ENCODE measurements around the gene LCN15. TPM values are rescaled to one million over a fixed set of nuclear protein-coding genes. Genes with fewer than 3 reads are reported as not detected.

LCN15 gene
- total RNA-seq, 6 experiments from 2014 or later = not detected

GRCh38 chr9:136720898-136721338 lies 43.4 kb downstream of the LCN15 start:
- WGBS (ENCODE audit: insufficient coverage, low coverage, low lambda C conversion rate, missing lambda C conversion rate) = 60% methylated on average over 1 of the region's 11 CpGs
- TF ChIP-seq POLR2A (IDR thresholded peaks at IDR 0.05) (no peak), CTCF (IDR thresholded peaks at IDR 0.05) (no peak)
- H3K36me3 ChIP-seq = peaks cover 0 to 36% (median 22%) of the 10 kb centered on the region in 4 donors
- no peak overlapping the region for H3K27ac ChIP-seq
- DNase-seq = no peak
- no peaks in the 10 kb centered on the region for H3K9me3 ChIP-seq
- H3K27me3 ChIP-seq = no peaks in the 10 kb centered on the region
- peaks cover 0 to 9% (median under 1%) of the 10 kb centered on the region in 4 donors for H3K4me1 ChIP-seq
- peak in 1 of 4 donors; percentile 1 for ATAC-seq
- intact Hi-C loops (cut with DNase I) = no loop called here
- H3K4me3 ChIP-seq = no peak overlapping the region

GRCh38 chr9:136720251-136720897 lies 43.9 kb downstream of the LCN15 start:
- Histone ChIP-seq H3K9me3 (no peaks in the 10 kb centered on the region), H3K36me3 (peaks cover 0 to 30% (median 19%) of the 10 kb centered on the region in 4 donors), H3K4me1 (peaks cover 0 to 5% (median 0%) of the 10 kb centered on the region in 4 donors), H3K27me3 (no peaks in the 10 kb centered on the region), H3K4me3 (no peak overlapping the region), H3K27ac (no peak overlapping the region)
- ATAC-seq (peak in 1 of 4 donors; percentile 1), DNase-seq (no peak)
- intact Hi-C loops (cut with DNase I) = no loop called here
- TF ChIP-seq CTCF (IDR thresholded peaks at IDR 0.05) (no peak), POLR2A (IDR thresholded peaks at IDR 0.05) (no peak)
- 73% methylated on average over 6 of the region's 20 CpGs for WGBS (ENCODE audit: insufficient coverage, low coverage, low lambda C conversion rate, missing lambda C conversion rate)

DNA sequence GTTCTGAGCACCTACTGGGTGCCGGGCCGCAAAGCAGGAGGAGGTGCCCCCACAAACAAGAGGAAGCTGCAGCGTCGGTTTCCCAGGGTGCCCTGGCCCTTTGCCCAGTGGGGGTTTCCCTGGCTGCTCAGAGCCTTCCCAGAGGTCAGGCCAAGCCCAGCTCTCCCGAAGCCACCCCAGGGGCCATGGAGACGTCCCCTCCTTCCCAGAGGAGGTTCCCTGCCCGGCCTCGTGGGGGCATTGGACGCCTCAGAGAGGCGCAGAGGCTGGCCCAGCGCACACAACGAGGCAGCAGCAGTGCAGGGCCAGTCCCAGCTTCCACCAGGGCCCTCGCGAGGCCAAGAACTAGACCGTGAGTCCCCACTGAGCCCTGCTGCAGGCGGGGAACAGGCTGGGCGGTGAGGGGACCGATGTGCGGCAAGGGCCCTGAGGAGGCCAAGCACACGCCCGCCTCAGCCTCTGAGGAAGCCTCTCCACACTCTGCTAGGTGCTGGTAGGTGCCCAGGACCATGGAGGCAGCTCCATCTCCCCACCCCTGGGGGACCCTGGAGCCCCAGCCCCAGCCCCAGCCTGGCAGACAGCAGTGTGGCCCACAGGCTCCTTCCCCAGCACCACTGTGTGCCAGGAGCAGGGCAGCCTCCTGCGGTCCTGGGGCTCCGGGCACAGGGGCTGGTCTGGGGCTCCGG lies 45.0 kb downstream of the LCN15 start:
- WGBS (ENCODE audit: insufficient coverage, low coverage, low lambda C conversion rate, missing lambda C conversion rate) = no CpG with 5 or more reads among the region's 24 CpGs
- TF ChIP-seq CTCF (IDR thresholded peaks at IDR 0.05) (no peak), POLR2A (IDR thresholded peaks at IDR 0.05) (no peak)
- peaks cover 0 to 20% (median 12%) of the 10 kb centered on the region in 4 donors for H3K36me3 ChIP-seq
- intact Hi-C loops (cut with DNase I) = no loop called here
- H3K4me3 ChIP-seq = no peak overlapping the region
- ATAC-seq (peak; percentile 8 to 27 (median 17)), DNase-seq (peak in 2 of 3 donors; percentile 60 to 64)
- H3K9me3 ChIP-seq = no peaks in the 10 kb centered on the region
- no peaks in the 10 kb centered on the region for H3K27me3 ChIP-seq
- no peak overlapping the region for H3K27ac ChIP-seq
- H3K4me1 ChIP-seq = peaks cover 0 to 5% (median 0%) of the 10 kb centered on the region in 4 donors

- peak in 1 of 3 donors; percentile 52 for DNase-seq
- WGBS (ENCODE audit: insufficient coverage, low coverage, low lambda C conversion rate, missing lambda C conversion rate) = 60% methylated on average over 1 of the region's 20 CpGs
- no peaks in the 10 kb centered on the region for H3K27me3 ChIP-seq
Observed at GRCh38 chr9:136718345-136719194, 45.7 kb downstream of the LCN15 start.

More at GRCh38 chr9:136718345-136719194, 45.7 kb downstream of the LCN15 start:
- H3K36me3 ChIP-seq = peaks cover 0 to 12% (median 8%) of the 10 kb centered on the region in 4 donors
- H3K4me1 ChIP-seq = peaks cover 0 to 5% (median 0%) of the 10 kb centered on the region in 4 donors
- H3K27ac ChIP-seq = no peak overlapping the region
- no peak for ATAC-seq
- H3K4me3 ChIP-seq = no peak overlapping the region
- intact Hi-C loops (cut with DNase I) = no loop called here
- TF ChIP-seq POLR2A (IDR thresholded peaks at IDR 0.05) (no peak), CTCF (IDR thresholded peaks at IDR 0.05) (no peak)
- H3K9me3 ChIP-seq = no peaks in the 10 kb centered on the region
